Measurements from ENCODE around the gene ANKRD12. TPM values are rescaled to one million over a fixed set of nuclear protein-coding genes. Genes with fewer than 3 reads are reported as not detected.

Gene ANKRD12
- total and polyA plus RNA-seq, 2 experiments from 2014 or later: 23.9 to 92.4 TPM

GRCh38 chr18:9206421-9206820 lies 69.8 kb downstream of the ANKRD12 start:
- H3K4me2 ChIP-seq: no peak overlapping the region
- no peak for ATAC-seq
- no peaks in the 10 kb centered on the region; the same call in 1 of the 2 replicates for H3K36me3 ChIP-seq (ENCODE audit: insufficient read depth)
- H3K4me3 ChIP-seq: no peak overlapping the region
- H3K79me2 ChIP-seq (replicated peaks; ENCODE audit: insufficient read depth): no peaks in the 10 kb centered on the region
- no peaks in the 10 kb centered on the region for H3K27me3 Mint-ChIP-seq (ENCODE audit: insufficient read depth, low read depth, poor library complexity)
- TF ChIP-seq POLR2AphosphoS5 (IDR thresholded peaks at IDR 0.05; ENCODE audit: low read depth) (no peak), JUNB (IDR thresholded peaks at IDR 0.05; ENCODE audit: unreplicated experiment) (no peak), STAT1 (IDR thresholded peaks at IDR 0.05; ENCODE audit: unreplicated experiment) (no peak), REST (IDR thresholded peaks at IDR 0.05; ENCODE audit: unreplicated experiment) (no peak), CTCF (conservative IDR thresholded peaks at IDR 0.05; ENCODE audit: low read depth in 2 of 2) (no peak), ETS1 (IDR thresholded peaks at IDR 0.05) (no peak), ZNF462 (CRISPR knock-in tag; IDR thresholded peaks at IDR 0.05) (no peak), CREB1 (CRISPR knock-in tag; IDR thresholded peaks at IDR 0.05; ENCODE audit: low read depth) (no peak), EZH2phosphoT487 (IDR thresholded peaks at IDR 0.05; ENCODE audit: unreplicated experiment) (no peak), EZH2 (IDR thresholded peaks at IDR 0.05; ENCODE audit: low read depth, unreplicated experiment) (no peak), ZNF114 (CRISPR knock-in tag; IDR thresholded peaks at IDR 0.05) (no peak)
- H3K36me3 Mint-ChIP-seq (ENCODE audit: low read depth): peaks cover under 1% of the 10 kb centered on the region; the same call in 1 of the 3 replicates
- peaks cover 14% of the 10 kb centered on the region; the same call in 2 of the 3 replicates for H3K4me1 Mint-ChIP-seq
- H3K27me3 ChIP-seq (ENCODE audit: insufficient read depth): no peaks in the 10 kb centered on the region
- no peaks in the 10 kb centered on the region for H3K9me3 Mint-ChIP-seq
- H3F3A ChIP-seq (replicated peaks; ENCODE audit: low read depth): no peaks in the 10 kb centered on the region
- H3K27ac Mint-ChIP-seq: no peak overlapping the region
- no peak overlapping the region for H2AFZ ChIP-seq
- H3K27ac ChIP-seq (ENCODE audit: low read depth): no peak overlapping the region
- H3K4me3 Mint-ChIP-seq: no peak overlapping the region
- H3K4me1 ChIP-seq (ENCODE audit: insufficient read depth): peaks cover 7% of the 10 kb centered on the region
- no peaks in the 10 kb centered on the region; the same call in 1 of the 2 replicates for H4K20me1 ChIP-seq (replicated peaks; ENCODE audit: insufficient read depth)
- no peak for DNase-seq (ENCODE audit: low spot score)
- no peaks in the 10 kb centered on the region for H3K9me2 ChIP-seq (ENCODE audit: insufficient read depth)
